Heart left ventricle (tissue), 16 donors: ENCODE measurements around the gene EHBP1L1. TPM values are rescaled to one million over a fixed set of nuclear protein-coding genes. Genes with fewer than 3 reads are reported as not detected.
A peak's percentile ranks its signal among the peaks of the same experiment; 100 is the strongest.

ENCODE experiments used
- ATAC-seq, 4 donors: fragments of 200-7000 bp; cut with Tn5 transposase; one replicate each; pipeline ENCODE4 v1.9.1; 2020 to 2022; ENCODE audit warnings: moderate library complexity in 4 of 4, mild to moderate bottlenecking in 3 of 4, moderate number of reproducible peaks in 1 of 4
- DNase-seq, 5 donors: peaks; one replicate each; pipeline ENCODE4 v3.0.0-alpha.2; 2020
- H3K27ac ChIP-seq, 12 donors: fragments of 200-600 bp; sonication (generic) in 4 of 12; one replicate each; pipeline versions ENCODE4 v1.5.0 to v1.8.0; 2016 to 2022; ENCODE audit warnings: mild to moderate bottlenecking in 2 of 12
- H3K27me3 ChIP-seq, 9 donors: fragments of 200-600 bp; sonication (generic) in 2 of 9; one replicate each; pipeline versions ENCODE4 v1.5.1 to v1.8.0; 2016 to 2022; ENCODE audit warnings: mild to moderate bottlenecking in 3 of 9
- H3K36me3 ChIP-seq, 9 donors: fragments of 200-600 bp; sonication (generic) in 2 of 9; one replicate each; pipeline versions ENCODE4 v1.5.0 to v1.8.0; 2018 to 2022; ENCODE audit warnings: mild to moderate bottlenecking in 2 of 9
- H3K4me1 ChIP-seq, 12 donors: fragments of 200-600 bp; sonication (generic) in 4 of 12; one replicate each; pipeline versions ENCODE4 v1.5.0 to v1.8.0; 2016 to 2022; ENCODE audit warnings: mild to moderate bottlenecking in 3 of 12
- H3K4me3 ChIP-seq, 12 donors: fragments of 200-600 bp; sonication (generic) in 4 of 12; one replicate each; pipeline versions ENCODE4 v1.5.0 to v1.8.0; 2017 to 2022; ENCODE audit warnings: mild to moderate bottlenecking in 9 of 12, moderate library complexity in 4 of 12
- H3K9me3 ChIP-seq, 12 donors: fragments of 200-600 bp; sonication (generic) in 4 of 12; one replicate each; pipeline versions ENCODE4 v1.5.0 to v1.8.0; 2016 to 2022; ENCODE audit warnings: mild to moderate bottlenecking in 1 of 12
- CTCF ChIP-seq, 12 donors: fragments of 200-600 bp; sonication (generic) in 4 of 12; IDR thresholded peaks; one replicate each; pipeline versions ENCODE4 v1.5.0 to v1.8.0; 2018 to 2022; ENCODE audit warnings: antibody characterized with exemption in 12 of 12, mild to moderate bottlenecking in 5 of 12
- POLR2A ChIP-seq, 2 donors: fragments of 450-650 bp; IDR thresholded peaks; one replicate each; pipeline ENCODE4 v1.6.1; 2017; ENCODE audit warnings: antibody characterized with exemption in 2 of 2, mild to moderate bottlenecking in 2 of 2, moderate library complexity in 2 of 2
- WGBS, 4 donors: extraction: QIAGEN DNeasy Blood & Tissue Kit in 2 of 4; methylation state at CpG; one replicate each; pipeline versions ENCODE4 v1.1.5 to v1.1.7; 2013 to 2018; 5-methylcytosine and 5-hydroxymethylcytosine counted together
- intact Hi-C, 10 donors: fragments of 100-400 bp; cut with DNase I; formaldehyde crosslinking; loops; one replicate each; pipeline versions ENCODE4 v1.11.1 to v1.14.2; 2022
- polyA plus RNA-seq, 2 donors: library from polyadenylated mRNA; stranded (reverse); fragments of 200-250 nt; gene quantifications; one replicate each; pipeline ENCODE4 v1.2.3, GENCODE V29; 2013
- total RNA-seq, 9 donors: library from RNA; depleted of rRNA in 2 of 9; stranded (reverse); fragments of >200 nt in 2 of 9; fragmentation: NEBNext Ultra II Directional in 3 of 9; extraction: Animal tissue kit (Norgen Biotek cat#: 25700) in 3 of 9; gene quantifications; one replicate each; pipeline versions ENCODE4 v1.1.0 to v1.2.4, GENCODE V29; 2016 to 2023
- donor health status: ischemic (EF 13 %, LVEDD 7.1; RV severe dilation, severe dysfunction).
- donor health status: healthy with polysubstance abuse.
- donor health status: DM: no; HTN: yes; CAD: no.
- donor health status: DM: no; HTN: no; CAD: no.
- donor health status: ischemic (EF 25% LVEDD 6.9; RV normal size, moderate dysfunction).
- donor health status: ischemic (EF 25% LVEDD 5.7; RV mildly dilated, moderate dysfunction).
- donor health status: healthy.
- donor health status: DM: yes; HTN: yes; CAD: no.
- donor health status: ischemic (EF 35%, LVEDD 5.7; RV mildly dilated, moderate dysfunction).
- donor health status: nonischemic (EF 11% LVEDD 7.7; RV severe dilation, severe dysfunction).
- donor health status: DM: yes; HTN: yes; CAD: no.
- donor health status: PGD.
- donor health status: ischemic (EF 29% LVEDD 5.4; RV normal size, mild dysfunction).
- donor health status: nonischemic (EF 23%, LVEDD 6.1; RV moderate dilation, normal function).

The EHBP1L1 gene
- total and polyA plus RNA-seq, 11 donors = 37.4 to 144 (median 79.0) TPM

GRCh38 chr11:65591939-65592857 is 16.3 kb downstream of the EHBP1L1 start:
- peaks cover 6 to 66% (median 47%) of the 10 kb centered on the region in 12 donors for H3K4me1 ChIP-seq
- H3K27me3 ChIP-seq = no peaks in the 10 kb centered on the region
- TF ChIP-seq CTCF (IDR thresholded peaks at IDR 0.05) (peak in 7 of 12 donors; percentile 21 to 39 (median 28)), POLR2A (IDR thresholded peaks at IDR 0.05) (no peak)
- peak overlapping the region in 10 of 12 donors; percentile 14 to 47 (median 34) for H3K4me3 ChIP-seq
- ATAC-seq (peak in 3 of 4 donors; percentile 9 to 35 (median 19)), DNase-seq (no peak)
- intact Hi-C loops = loop anchor here in 4 of 10 donors (2.0 to 10.0 kb wide), 5 partner anchors 15 to 217 kb away; partner anchors contain the start of gene EHBP1L1 (in 1 of the 4)
- peaks cover 0 to 53% (median 30%) of the 10 kb centered on the region in 9 donors for H3K36me3 ChIP-seq
- H3K9me3 ChIP-seq = no peaks in the 10 kb centered on the region
- WGBS, 4 donors = 48 to 80% (median 55%) methylated on average over 27 to 106 of the region's 106 CpGs
- H3K27ac ChIP-seq = peak overlapping the region; percentile 27 to 80 (median 64)

- Histone ChIP-seq H3K27me3 (no peaks in the 10 kb centered on the region), H3K27ac (peak overlapping the region in 8 of 12 donors; percentile 27 to 80 (median 59)), H3K4me1 (peaks cover 5 to 58% (median 40%) of the 10 kb centered on the region in 12 donors), H3K4me3 (peak overlapping the region in 3 of 12 donors; percentile 5 to 44 (median 38)), H3K9me3 (no peaks in the 10 kb centered on the region), H3K36me3 (peaks cover 0 to 60% (median 37%) of the 10 kb centered on the region in 9 donors)
- 82 to 88% (median 87%) methylated on average over 18 to 22 of the region's 22 CpGs for WGBS, 4 donors
- intact Hi-C loops = loop anchor here in 3 of 10 donors (2.0 to 10.0 kb wide), 4 partner anchors 48 to 218 kb away; no protein-coding TSS in a partner anchor
- DNase-seq = no peak
- TF ChIP-seq POLR2A (IDR thresholded peaks at IDR 0.05) (no peak), CTCF (IDR thresholded peaks at IDR 0.05) (no peak)
- ATAC-seq = no peak
Measured at GRCh38 chr11:65592858-65593517, 17.1 kb downstream of the EHBP1L1 start.

- H3K27ac ChIP-seq = peak overlapping the region in 5 of 12 donors; percentile 3 to 54 (median 20)
- peaks cover 0 to 50% (median 32%) of the 10 kb centered on the region in 12 donors for H3K4me1 ChIP-seq
- 71 to 83% (median 78%) methylated on average over 16 to 26 of the region's 26 CpGs for WGBS, 4 donors
- ATAC-seq (peak in 3 of 4 donors; percentile 23 to 47 (median 45)), DNase-seq (peak in 2 of 5 donors; percentile 63 to 71)
- no peak overlapping the region for H3K4me3 ChIP-seq
- peaks cover 2 to 68% (median 45%) of the 10 kb centered on the region in 9 donors for H3K36me3 ChIP-seq
- intact Hi-C loops = loop anchor here in 3 of 10 donors (2.0 to 10.0 kb wide), 4 partner anchors 49 to 219 kb away; no protein-coding TSS in a partner anchor
- no peaks in the 10 kb centered on the region for H3K27me3 ChIP-seq
- TF ChIP-seq CTCF (IDR thresholded peaks at IDR 0.05) (peak; percentile 56 to 76 (median 66)), POLR2A (IDR thresholded peaks at IDR 0.05) (no peak)
- no peaks in the 10 kb centered on the region for H3K9me3 ChIP-seq
Measured at GRCh38 chr11:65593518-65594414, 17.9 kb downstream of the EHBP1L1 start.
